Activated CD8-positive, alpha-beta memory T cell treated with anti-CD3 and anti-CD28 coated beads, Interleukin-2, amount 50 U/mL, for 24 hours (primary cell): ENCODE results near the gene LRRC3.

Experiments
- DNase-seq: peaks from one replicate; pipeline ENCODE4 v3.0.0-alpha.2; 2020; ENCODE audit errors: extremely low read depth

The LRRC3 gene

GRCh38 chr21:44423941-44424607, 31.2 kb upstream of the LRRC3 start:
- no peak for DNase-seq

- no peak for DNase-seq
Measured at GRCh38 chr21:44424608-44425306, 30.6 kb upstream of the LRRC3 start.

- DNase-seq, result no peak
Measured at GRCh38 chr21:44425307-44425894, 29.9 kb upstream of the LRRC3 start.

GRCh38 chr21:44425895-44426662, 29.2 kb upstream of the LRRC3 start:
- no peak for DNase-seq

GRCh38 chr21:44426663-44427191, 28.6 kb upstream of the LRRC3 start:
- DNase-seq, result no peak

- no peak for DNase-seq
Measured at GRCh38 chr21:44427241-44428120, 27.8 kb upstream of the LRRC3 start.

DNA sequence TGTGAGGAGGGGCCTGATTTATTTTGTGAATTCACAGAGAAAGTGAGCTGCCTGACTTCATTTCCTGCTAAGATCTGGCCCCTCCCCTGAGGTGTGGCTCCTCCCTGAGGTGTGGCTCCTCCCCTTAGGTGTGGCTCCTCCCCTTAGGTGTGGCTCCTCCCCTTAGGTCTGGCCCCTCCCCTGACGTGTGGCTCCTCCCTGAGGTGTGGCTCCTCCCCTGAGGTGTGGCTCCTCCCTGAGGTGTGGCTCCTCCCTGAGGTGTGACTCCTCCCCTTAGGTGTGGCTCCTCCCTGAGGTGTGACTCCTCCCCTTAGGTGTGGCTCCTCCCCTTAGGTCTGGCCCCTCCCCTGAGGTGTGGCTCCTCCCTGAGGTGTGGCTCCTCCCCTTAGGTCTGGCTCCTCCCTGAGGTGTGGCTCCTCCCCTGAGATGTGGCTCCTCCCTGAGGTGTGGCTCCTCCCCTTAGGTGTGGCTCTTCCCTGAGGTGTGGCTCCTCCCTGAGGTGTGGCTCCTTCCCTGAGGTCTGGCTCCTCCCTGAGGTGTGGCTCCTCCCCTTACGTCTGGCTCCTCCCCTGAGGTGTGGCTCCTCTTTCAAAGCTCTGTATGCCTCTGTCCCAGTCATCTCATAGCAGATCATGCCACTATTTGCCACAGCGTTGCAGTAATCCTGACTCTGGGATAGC, 26.9 kb upstream of the LRRC3 start:
- DNase-seq, result no peak

DNA sequence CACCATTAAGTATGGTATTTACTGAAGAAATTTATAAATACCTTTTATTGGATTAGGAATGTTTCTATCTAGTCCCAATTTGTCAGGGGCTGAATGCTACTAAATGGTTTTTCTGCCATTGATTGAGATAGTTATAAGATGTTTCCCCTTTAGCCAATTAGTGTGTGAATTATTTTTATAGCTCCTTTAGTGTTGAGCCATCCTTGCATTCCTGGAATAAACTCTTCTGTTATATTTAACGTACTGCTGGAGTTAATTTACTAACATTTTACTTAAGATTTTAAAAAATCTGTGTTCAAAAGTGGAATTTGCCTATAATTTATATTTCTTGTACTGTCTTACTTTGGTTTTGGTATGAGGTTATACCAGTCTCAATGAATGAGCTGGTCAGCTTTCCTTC, 25.4 kb upstream of the LRRC3 start:
- no peak for DNase-seq

- no peak for DNase-seq
Measured at GRCh38 chr21:44431300-44431699, 24.0 kb upstream of the LRRC3 start.

DNA sequence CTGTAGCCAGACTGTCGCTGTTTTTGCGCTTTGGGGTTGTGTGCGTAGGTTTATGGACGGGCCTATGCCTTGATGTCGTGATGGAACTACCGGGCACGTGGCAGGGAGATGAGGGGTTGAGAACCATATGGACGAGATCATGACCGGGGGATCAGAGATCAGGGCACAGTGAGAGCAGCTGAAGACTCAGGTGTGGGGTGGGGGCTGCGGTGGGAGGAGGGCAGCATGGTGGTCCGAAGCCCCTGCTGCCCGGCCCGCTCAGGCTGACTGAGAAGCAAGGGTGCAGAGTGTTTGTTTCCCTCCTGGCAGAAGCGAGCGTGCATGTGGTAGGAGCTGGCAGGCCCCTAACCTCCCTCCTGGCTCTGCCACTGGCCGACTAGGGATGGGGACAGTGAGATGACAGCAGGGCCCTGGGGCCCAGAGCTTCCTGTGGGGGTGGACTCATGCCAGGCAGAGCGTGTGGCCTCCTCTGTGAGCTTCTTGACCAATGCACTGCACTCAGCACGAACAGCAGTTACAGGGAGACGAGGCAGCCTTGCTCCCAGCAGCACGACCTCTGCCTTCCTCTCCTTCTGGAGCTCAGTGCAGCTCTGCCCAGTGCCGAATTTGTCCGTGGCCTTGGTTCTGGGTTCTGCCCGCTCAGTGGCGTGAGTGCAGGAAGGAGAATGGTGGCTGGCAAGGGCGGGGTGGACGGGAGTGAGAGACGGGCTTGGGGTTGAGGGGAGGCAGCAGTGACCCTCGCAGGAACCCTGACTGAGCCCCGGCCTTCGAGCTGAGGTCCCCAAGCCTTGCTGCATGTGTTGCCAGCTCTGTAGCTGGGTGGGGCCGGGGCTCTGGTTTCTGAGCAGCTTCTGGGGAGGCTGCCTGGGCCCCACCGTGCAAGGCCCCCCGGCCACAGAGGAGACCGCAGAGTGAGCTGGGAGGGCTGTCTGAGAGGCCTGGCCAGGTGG, 22.2 kb upstream of the LRRC3 start:
- no peak for DNase-seq

DNA sequence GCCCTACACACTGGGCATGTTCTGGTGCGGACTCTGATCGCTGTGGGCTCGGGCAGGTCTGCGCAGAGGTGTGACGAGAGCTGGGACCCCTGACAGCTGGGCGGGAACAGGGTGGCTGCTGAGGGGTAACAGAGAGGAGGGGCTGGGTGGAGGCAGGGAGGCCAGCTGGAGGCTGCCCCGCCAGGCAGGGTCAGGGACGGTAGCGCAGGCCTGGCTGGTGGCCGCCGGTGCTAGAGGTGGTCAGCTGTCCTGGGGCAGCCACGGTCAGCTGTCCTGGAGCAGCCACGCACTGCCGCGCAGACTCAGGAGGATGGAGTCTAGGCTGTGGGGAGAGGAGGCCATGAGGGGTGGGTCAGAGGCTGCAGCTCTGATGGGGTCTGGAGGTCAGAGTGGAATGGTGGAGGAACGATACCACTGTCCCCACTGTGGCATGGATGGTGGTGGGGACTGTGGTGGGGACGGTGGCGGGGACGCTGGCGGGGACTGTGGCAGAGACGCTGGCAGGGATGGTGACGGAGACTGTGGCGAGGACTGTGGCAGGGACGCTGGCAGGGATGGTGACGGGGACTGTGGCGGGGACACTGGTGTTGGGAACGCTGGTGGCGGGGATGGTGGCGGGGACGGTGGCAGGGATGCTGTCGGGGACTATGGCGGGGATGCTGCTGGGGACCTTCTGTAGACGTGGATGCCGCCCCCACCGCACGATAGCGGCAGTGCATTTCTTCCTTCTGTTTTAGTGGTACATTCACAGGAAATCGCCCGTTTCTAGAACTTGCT, 21.3 kb upstream of the LRRC3 start:
- DNase-seq, result no peak

GRCh38 chr21:44434568-44434925, 20.8 kb upstream of the LRRC3 start:
- DNase-seq, result no peak

GRCh38 chr21:44434936-44435635, 20.2 kb upstream of the LRRC3 start:
- no peak for DNase-seq

- no peak for DNase-seq
Measured at GRCh38 chr21:44436111-44436611, 19.1 kb upstream of the LRRC3 start.

DNA sequence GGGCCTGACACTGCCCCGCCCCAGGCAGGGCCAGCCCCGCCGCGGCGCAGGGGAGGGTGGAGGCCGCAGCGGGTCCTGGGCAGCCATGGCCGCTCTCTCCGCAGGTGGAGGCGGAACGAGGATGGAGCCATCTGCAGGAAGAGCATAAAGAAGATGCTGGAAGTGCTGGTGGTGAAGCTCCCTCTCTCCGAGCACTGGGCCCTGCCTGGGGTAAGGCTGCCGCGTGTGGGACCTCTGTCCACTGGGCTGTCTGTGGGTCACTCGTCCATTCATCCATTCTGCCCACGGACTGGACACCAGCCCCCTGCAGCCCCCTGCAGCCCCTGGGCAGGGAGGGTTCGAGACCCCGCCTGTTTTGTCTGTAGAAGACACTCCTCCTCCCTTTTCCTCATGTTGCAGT, 18.4 kb upstream of the LRRC3 start:
- no peak for DNase-seq

- DNase-seq, result no peak
Measured at GRCh38 chr21:44437371-44437695, 18.0 kb upstream of the LRRC3 start.

DNA sequence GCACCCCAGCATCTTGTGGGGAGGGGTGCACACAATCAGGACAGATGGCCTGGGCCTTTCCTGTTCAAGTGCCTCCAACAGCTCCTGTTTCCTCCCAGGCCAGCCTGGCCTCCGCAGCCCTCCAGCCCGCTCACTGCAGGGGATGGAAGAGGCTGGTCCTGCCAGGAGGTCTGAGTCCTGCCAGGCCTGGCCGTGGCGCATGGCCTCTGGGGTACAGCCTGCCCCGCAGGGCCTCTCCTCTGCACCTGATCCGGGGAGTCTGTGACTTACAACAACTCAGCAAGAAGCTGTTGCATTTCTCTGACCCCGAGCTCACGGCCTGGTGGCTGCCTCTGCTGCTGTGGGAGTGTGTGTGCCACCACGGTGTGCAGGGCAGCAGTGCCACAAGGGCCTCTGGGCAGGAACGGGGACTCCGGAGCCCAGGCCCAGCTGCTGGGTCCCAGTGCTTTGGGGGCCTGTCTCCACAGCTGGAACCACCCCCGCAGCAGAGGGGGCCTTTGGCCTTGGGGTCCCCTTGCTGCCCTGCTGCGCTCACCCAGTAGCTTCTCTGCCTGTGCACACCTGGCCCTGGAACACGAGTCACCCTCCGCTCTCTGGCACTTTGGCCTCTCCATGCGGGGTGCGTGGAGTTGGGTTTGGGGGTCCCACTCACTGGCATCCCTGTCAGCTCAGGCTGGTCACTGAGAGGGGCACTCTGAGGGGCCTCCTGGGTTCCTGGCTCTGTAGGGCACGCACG, 17.4 kb upstream of the LRRC3 start:
- no peak for DNase-seq
